Lung (tissue), 12 donors: ENCODE results near the gene TMEM171. TPM values are rescaled to one million over a fixed set of nuclear protein-coding genes. Genes with fewer than 3 reads are reported as not detected.

Experiments
- ATAC-seq: fragments of 200-7000 bp; cut with Tn5 transposase; one replicate; pipeline ENCODE4 v1.9.1; 2020; ENCODE audit warnings: moderate number of reproducible peaks; ENCODE audit not compliant: insufficient read depth, low FRiP score
- DNase-seq, 3 donors: peaks; one replicate each; pipeline ENCODE4 v3.0.0-alpha.2; 2013 to 2017
- H3K27ac ChIP-seq, 2 donors: one replicate each; pipeline ENCODE4 v1.5.1; 2013; ENCODE audit warnings: mild to moderate bottlenecking in 2 of 2, moderate library complexity in 2 of 2, control low read depth in 1 of 2, inconsistent platforms in 1 of 2, low read depth in 1 of 2, low read length in 1 of 2
- H3K27me3 ChIP-seq, 3 donors: one replicate each; pipeline ENCODE4 v1.5.1; 2013; ENCODE audit warnings: low read length in 2 of 3; ENCODE audit not compliant: control insufficient read depth in 3 of 3, insufficient read depth in 3 of 3
- H3K36me3 ChIP-seq, 4 donors: one replicate each; pipeline ENCODE4 v1.5.1; 2013; ENCODE audit warnings: low read length in 4 of 4, mild to moderate bottlenecking in 1 of 4, moderate library complexity in 1 of 4; ENCODE audit not compliant: control insufficient read depth in 4 of 4, insufficient read depth in 4 of 4
- H3K4me1 ChIP-seq, 5 donors: one replicate each; pipeline ENCODE4 v1.5.1; 2013; ENCODE audit warnings: low read length in 5 of 5, mild to moderate bottlenecking in 2 of 5, moderate library complexity in 1 of 5; ENCODE audit not compliant: control insufficient read depth in 5 of 5, insufficient read depth in 5 of 5
- H3K4me3 ChIP-seq: one replicate; pipeline ENCODE4 v1.5.1; 2013; ENCODE audit warnings: mild to moderate bottlenecking, control low read depth, moderate library complexity
- H3K9ac ChIP-seq, 2 donors: one replicate each; pipeline ENCODE4 v1.5.1; 2013; ENCODE audit warnings: low read length in 2 of 2, control low read depth in 1 of 2; ENCODE audit not compliant: insufficient read depth in 1 of 2
- H3K9me3 ChIP-seq, 4 donors: one replicate each; pipeline ENCODE4 v1.5.1; 2013; ENCODE audit warnings: low read length in 3 of 4, mild to moderate bottlenecking in 1 of 4, moderate library complexity in 1 of 4; ENCODE audit not compliant: control insufficient read depth in 4 of 4, insufficient read depth in 3 of 4
- WGBS, 2 donors: extraction: QIAGEN DNeasy Blood & Tissue Kit; methylation state at CpG; one replicate each; pipeline ENCODE4 v1.1.7; 2013; 5-methylcytosine and 5-hydroxymethylcytosine counted together
- polyA plus RNA-seq, 2 donors: library from polyadenylated mRNA; stranded (reverse); fragments of 200-250 nt; gene quantifications; one replicate each; pipeline ENCODE4 v1.2.1, GENCODE V29; 2013
- total RNA-seq, 2 donors: library from RNA; depleted of rRNA in 1 of 2; stranded (reverse); fragments of >200 nt in 1 of 2; gene quantifications; one replicate each; pipeline ENCODE4 v1.2.1, GENCODE V29; 2014 to 2021
- TF ChIP-seq, protein P1 (sequence below): IDR thresholded peaks from 2 replicates; pipeline ENCODE4 v1.5.1; 2012; ENCODE audit warnings: mild to moderate bottlenecking; ENCODE audit errors: control extremely low read depth, extremely low read depth
- donor health status: control.
- donor health status: control.
- donor health status: Bipolar disorder and iron deficiency.
- donor health status: healthy.
- donor health status: DM: yes; HTN: yes; CAD: no.

The TMEM171 gene
- total and polyA plus RNA-seq, 4 donors, result 0.16 to 0.86 (median 0.44) TPM

DNA sequence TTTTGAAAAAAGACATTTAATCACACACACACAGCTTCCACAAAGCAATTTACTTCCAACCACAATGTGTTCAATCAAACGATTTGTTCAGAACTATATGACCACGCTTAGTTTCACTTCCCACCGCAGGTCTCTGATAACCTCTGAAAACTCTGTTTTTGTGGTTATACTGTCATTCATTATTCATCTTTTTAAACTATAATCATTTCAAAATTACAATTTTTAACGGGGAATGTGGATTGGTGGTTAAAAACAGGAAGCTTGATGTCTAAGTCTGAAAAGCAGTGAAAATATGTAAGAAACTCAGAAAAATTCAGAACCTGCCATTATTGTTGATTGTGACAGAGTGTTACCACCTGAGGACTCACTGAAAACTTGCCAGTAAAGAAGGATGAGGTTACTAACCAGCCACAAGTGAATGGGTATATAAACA, 39.9 kb downstream of the TMEM171 start:
- Histone ChIP-seq H3K4me3 (no peak overlapping the region), H3K27ac (no peak overlapping the region), H3K4me1 (no peaks in the 10 kb centered on the region), H3K9ac (no peak overlapping the region), H3K27me3 (no peaks in the 10 kb centered on the region), H3K36me3 (no peaks in the 10 kb centered on the region), H3K9me3 (no peaks in the 10 kb centered on the region)
- DNase-seq, result no peak
- WGBS, 2 donors, result 30 to 57% methylated on average over 4 of the region's 4 CpGs
- no peak for ATAC-seq
- TF ChIP-seq, protein P1, sequence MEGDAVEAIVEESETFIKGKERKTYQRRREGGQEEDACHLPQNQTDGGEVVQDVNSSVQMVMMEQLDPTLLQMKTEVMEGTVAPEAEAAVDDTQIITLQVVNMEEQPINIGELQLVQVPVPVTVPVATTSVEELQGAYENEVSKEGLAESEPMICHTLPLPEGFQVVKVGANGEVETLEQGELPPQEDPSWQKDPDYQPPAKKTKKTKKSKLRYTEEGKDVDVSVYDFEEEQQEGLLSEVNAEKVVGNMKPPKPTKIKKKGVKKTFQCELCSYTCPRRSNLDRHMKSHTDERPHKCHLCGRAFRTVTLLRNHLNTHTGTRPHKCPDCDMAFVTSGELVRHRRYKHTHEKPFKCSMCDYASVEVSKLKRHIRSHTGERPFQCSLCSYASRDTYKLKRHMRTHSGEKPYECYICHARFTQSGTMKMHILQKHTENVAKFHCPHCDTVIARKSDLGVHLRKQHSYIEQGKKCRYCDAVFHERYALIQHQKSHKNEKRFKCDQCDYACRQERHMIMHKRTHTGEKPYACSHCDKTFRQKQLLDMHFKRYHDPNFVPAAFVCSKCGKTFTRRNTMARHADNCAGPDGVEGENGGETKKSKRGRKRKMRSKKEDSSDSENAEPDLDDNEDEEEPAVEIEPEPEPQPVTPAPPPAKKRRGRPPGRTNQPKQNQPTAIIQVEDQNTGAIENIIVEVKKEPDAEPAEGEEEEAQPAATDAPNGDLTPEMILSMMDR, result no peak

DNA sequence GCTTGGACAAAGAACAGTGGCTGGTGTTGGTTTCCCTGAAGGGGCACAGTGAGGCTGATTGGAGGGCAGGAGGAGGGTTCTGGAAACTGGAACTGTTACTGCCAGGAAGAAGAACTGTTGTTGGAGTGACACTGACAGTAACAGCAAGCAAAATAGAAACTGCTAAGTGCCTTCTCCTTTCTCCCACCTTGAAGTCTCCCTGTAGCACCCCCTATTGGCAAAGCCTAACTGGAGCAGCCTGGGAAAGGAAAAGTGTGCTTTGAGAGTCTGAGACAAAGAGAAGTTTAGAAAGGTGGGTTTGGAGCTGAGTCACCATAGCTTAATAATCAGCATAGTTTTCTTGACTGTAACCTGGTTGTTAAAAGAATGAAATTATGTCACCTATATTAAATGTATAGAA, 50.1 kb downstream of the TMEM171 start:
- Histone ChIP-seq H3K4me1 (no peaks in the 10 kb centered on the region), H3K27me3 (no peaks in the 10 kb centered on the region), H3K9me3 (no peaks in the 10 kb centered on the region), H3K9ac (no peak overlapping the region), H3K36me3 (no peaks in the 10 kb centered on the region), H3K27ac (no peak overlapping the region), H3K4me3 (no peak overlapping the region)
- DNase-seq (no peak), ATAC-seq (no peak)
- TF ChIP-seq, protein P1, result no peak

DNA sequence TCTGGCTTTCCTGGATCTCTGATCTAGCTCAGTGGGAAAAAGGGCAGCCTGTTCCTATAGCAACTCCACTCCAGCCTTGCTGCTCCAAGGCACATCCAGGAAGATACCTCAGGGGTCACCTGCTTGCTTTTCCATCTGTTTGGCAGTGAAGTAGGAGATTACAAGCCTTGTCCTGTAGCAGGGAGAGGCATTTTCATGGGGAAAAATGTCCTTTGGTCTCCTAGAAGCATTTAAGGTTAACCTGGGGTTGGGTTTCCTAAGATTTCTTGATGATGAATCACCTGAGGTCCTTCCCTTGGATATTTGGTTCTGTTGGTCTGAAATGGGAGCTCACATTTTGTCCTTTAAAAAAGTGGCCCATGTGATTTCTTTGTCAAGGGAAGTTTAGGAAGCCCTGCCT, 51.1 kb downstream of the TMEM171 start:
- TF ChIP-seq, protein P1, result no peak
- no peaks in the 10 kb centered on the region for H3K27me3 ChIP-seq
- ATAC-seq, result no peak

DNA sequence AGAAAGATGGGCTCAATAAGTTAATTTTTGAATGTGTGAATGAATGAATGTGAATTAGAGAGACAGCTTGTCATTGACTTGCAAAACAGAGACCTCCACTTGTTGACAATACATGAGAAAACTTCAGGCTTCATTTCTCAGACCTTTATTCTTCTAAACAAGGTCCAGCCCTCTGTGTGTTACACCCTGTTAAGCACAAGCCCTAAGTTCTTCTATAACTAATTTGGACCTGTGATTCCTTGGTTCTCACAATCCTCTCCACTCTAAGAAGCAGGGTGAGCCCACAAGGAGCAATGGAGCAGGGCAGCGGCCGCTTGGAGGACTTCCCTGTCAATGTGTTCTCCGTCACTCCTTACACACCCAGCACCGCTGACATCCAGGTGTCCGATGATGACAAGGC, 52.6 kb downstream of the TMEM171 start, which contains the start of gene TMEM174:
Gene TMEM174 (plus strand): TSS at position 243 of the 400 bp plus-strand sequence. CDS start 51 bp downstream, at position 294.
- WGBS, 2 donors, result 90 to 96% methylated on average over 5 of the region's 5 CpGs
- no peak within 1 kb of the TSS for H3K4me3 ChIP-seq
- no peaks in the 10 kb centered on the region for H3K9me3 ChIP-seq
- H3K9ac ChIP-seq, result no peak within 1 kb of the TSS
- ATAC-seq (no peak), DNase-seq (no peak)
- no peak within 1 kb of the TSS for H3K27ac ChIP-seq
- no peaks in the 10 kb centered on the region for H3K4me1 ChIP-seq
- no peaks in the 10 kb centered on the region for H3K36me3 ChIP-seq
- TF ChIP-seq, protein P1, result no peak
- no peaks in the 10 kb centered on the region for H3K27me3 ChIP-seq

More for the DNA sequence above, 51.1 kb downstream of the TMEM171 start:
- Histone ChIP-seq H3K27ac (no peak overlapping the region), H3K9me3 (no peaks in the 10 kb centered on the region), H3K36me3 (no peaks in the 10 kb centered on the region), H3K4me1 (no peaks in the 10 kb centered on the region), H3K4me3 (no peak overlapping the region), H3K9ac (no peak overlapping the region)
- DNase-seq, result no peak
